Gastroesophageal sphincter (tissue), 4 donors: ENCODE data around the gene B4GALT5. TPM values are rescaled to one million over a fixed set of nuclear protein-coding genes. Genes with fewer than 3 reads are reported as not detected.
"Not testable (repeated sequence)": the region's sequence is repeated elsewhere in the genome, so short reads cannot be mapped to it uniquely, and the experiment has no call there.

Experiments
- ATAC-seq: fragments of 150-250 bp; one replicate; pipeline ENCODE4 v1.9.1; 2016; ENCODE audit warnings: mild to moderate bottlenecking, moderate library complexity
- H3K27ac ChIP-seq, 4 donors: fragments of 200-600 bp; sonication (generic) in 3 of 4; 1 replicate in 3 of 4; 2 replicates in 1 of 4; pipeline ENCODE4 v1.5.1; 2016 to 2019
- H3K27me3 ChIP-seq: fragments of 200-600 bp; sonication (generic); one replicate; pipeline ENCODE4 v1.5.1; 2019
- H3K36me3 ChIP-seq, 2 donors: fragments of 200-600 bp; sonication (generic); one replicate each; pipeline ENCODE4 v1.5.1; 2019; ENCODE audit warnings: control low read depth in 1 of 2
- H3K4me1 ChIP-seq, 3 donors: fragments of 200-600 bp; sonication (generic); 1 replicate in 2 of 3; 2 replicates in 1 of 3; pipeline ENCODE4 v1.5.1; 2016 to 2019; ENCODE audit warnings: control low read depth in 2 of 3
- H3K4me3 ChIP-seq, 2 donors: fragments of 200-600 bp; sonication (generic); one replicate each; pipeline ENCODE4 v1.5.1; 2019; ENCODE audit warnings: mild to moderate bottlenecking in 1 of 2, moderate library complexity in 1 of 2
- H3K9me3 ChIP-seq, 3 donors: fragments of 200-600 bp; sonication (generic); one replicate each; pipeline ENCODE4 v1.5.1; 2017 to 2019; ENCODE audit warnings: control low read depth in 2 of 3
- EP300 ChIP-seq: sonication (generic); formaldehyde crosslinking; IDR thresholded peaks from one replicate; pipeline ENCODE4 v1.6.1; 2017; ENCODE audit warnings: antibody characterized with exemption, mild to moderate bottlenecking
- POLR2A ChIP-seq, 2 donors: fragments of 450-650 bp; IDR thresholded peaks; one replicate each; pipeline ENCODE4 v1.6.1; 2017; ENCODE audit warnings: antibody characterized with exemption in 2 of 2, mild to moderate bottlenecking in 2 of 2, moderate library complexity in 1 of 2
- POLR2AphosphoS5 ChIP-seq: sonication (generic); formaldehyde crosslinking; IDR thresholded peaks from one replicate; pipeline ENCODE4 v1.6.1; 2017; ENCODE audit warnings: antibody characterized with exemption
- WGBS, 2 donors: methylation state at CpG; one replicate each; pipeline ENCODE4 v1.1.5; 2018; ENCODE audit warnings: low coverage in 1 of 2; 5-methylcytosine and 5-hydroxymethylcytosine counted together
- total RNA-seq, 4 donors: library from RNA; depleted of rRNA; stranded (reverse); fragments of >200 nt; gene quantifications; one replicate each; pipeline ENCODE4 v1.1.0, GENCODE V29; 2016
- TF ChIP-seq, protein P1 (sequence below), 4 experiments: fragments of 200-600 bp in 2 of 4; fragments of 450-650 bp in 2 of 4; sonication (generic) in 1 of 4; IDR thresholded peaks; one replicate each; pipeline ENCODE4 v1.5.1; 2017 to 2019; ENCODE audit warnings: antibody characterized with exemption in 4 of 4, mild to moderate bottlenecking in 2 of 4, moderate library complexity in 2 of 4

Gene B4GALT5
- total RNA-seq, 4 donors from 2014 or later: 20.2 to 35.6 (median 28.8) TPM

DNA sequence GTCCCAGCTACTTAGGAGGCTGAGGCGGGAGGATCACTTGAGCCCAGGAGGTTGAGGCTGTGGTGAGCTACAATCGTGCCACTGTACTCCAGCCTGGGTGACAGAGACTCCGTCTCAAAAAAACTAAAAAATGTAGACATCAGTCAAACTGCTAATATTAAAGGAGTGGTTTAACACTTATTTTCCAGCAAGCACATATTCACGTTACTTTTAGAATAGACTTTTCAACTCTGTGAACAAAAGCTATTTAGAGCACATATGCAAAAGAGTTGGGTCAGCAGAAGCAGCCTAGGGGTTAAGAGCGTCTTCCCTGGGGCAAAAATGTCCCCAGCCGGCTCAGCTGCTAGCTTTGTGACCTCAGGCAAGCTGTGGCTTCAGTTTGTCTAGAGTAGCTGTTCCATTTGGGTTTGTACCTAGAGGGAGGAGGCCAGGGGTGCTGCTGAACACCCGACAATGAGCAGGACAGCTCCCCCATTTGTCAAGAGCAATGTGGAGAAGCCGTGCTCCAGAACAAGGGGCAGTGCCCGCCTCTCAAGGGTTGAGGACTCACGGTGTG lies 83.2 kb downstream of the B4GALT5 start:
- WGBS, 2 donors: 68 to 72% methylated on average over 6 of the region's 10 CpGs
- TF ChIP-seq POLR2A (IDR thresholded peaks at IDR 0.05) (no peak), POLR2AphosphoS5 (no peak), EP300 (no peak)
- TF ChIP-seq, protein P1, sequence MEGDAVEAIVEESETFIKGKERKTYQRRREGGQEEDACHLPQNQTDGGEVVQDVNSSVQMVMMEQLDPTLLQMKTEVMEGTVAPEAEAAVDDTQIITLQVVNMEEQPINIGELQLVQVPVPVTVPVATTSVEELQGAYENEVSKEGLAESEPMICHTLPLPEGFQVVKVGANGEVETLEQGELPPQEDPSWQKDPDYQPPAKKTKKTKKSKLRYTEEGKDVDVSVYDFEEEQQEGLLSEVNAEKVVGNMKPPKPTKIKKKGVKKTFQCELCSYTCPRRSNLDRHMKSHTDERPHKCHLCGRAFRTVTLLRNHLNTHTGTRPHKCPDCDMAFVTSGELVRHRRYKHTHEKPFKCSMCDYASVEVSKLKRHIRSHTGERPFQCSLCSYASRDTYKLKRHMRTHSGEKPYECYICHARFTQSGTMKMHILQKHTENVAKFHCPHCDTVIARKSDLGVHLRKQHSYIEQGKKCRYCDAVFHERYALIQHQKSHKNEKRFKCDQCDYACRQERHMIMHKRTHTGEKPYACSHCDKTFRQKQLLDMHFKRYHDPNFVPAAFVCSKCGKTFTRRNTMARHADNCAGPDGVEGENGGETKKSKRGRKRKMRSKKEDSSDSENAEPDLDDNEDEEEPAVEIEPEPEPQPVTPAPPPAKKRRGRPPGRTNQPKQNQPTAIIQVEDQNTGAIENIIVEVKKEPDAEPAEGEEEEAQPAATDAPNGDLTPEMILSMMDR (IDR thresholded peaks at IDR 0.05): no peak
- Histone ChIP-seq H3K9me3 (peaks cover 0 to 5% (median 0%) of the 10 kb centered on the region in 3 donors), H3K4me1 (peaks cover 0 to 15% (median 3%) of the 10 kb centered on the region in 3 donors), H3K27ac (peak overlapping the region in 2 of 4 donors; percentile 2 to 18), H3K4me3 (no peak overlapping the region), H3K27me3 (no peaks in the 10 kb centered on the region), H3K36me3 (peaks cover 0 to 18% of the 10 kb centered on the region in 2 donors)
- no peak for ATAC-seq

DNA sequence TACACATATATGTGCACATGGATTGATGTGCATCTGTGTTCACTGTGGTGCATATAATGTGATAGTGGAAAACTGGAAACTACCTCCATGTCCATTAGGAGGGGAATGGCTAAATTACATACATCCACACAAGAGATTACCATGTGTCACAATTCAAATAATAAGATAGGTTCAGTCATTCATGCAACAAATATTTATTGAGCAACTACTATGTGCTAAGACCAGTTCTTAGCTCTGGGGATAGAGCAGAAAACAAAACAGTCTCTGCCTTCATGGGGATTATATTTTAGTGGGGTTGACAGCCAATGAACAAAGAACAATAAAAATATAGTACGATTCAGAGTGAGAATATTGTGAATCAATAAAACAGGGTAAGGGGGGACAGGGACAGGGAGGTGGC lies 84.1 kb downstream of the B4GALT5 start:
- Histone ChIP-seq H3K9me3 (peaks cover 0 to 5% (median 0%) of the 10 kb centered on the region in 3 donors), H3K27ac (no peak overlapping the region), H3K4me3 (no peak overlapping the region), H3K36me3 (peaks cover 0 to 10% of the 10 kb centered on the region in 2 donors), H3K27me3 (no peaks in the 10 kb centered on the region), H3K4me1 (peaks cover 0 to 15% (median 3%) of the 10 kb centered on the region in 3 donors)
- ATAC-seq: no peak
- TF ChIP-seq POLR2AphosphoS5 (no peak), POLR2A (IDR thresholded peaks at IDR 0.05) (no peak), EP300 (no peak)
- TF ChIP-seq, protein P1 (IDR thresholded peaks at IDR 0.05): no peak
- 86 to 100% methylated on average over 1 of the region's 1 CpG for WGBS, 2 donors

DNA sequence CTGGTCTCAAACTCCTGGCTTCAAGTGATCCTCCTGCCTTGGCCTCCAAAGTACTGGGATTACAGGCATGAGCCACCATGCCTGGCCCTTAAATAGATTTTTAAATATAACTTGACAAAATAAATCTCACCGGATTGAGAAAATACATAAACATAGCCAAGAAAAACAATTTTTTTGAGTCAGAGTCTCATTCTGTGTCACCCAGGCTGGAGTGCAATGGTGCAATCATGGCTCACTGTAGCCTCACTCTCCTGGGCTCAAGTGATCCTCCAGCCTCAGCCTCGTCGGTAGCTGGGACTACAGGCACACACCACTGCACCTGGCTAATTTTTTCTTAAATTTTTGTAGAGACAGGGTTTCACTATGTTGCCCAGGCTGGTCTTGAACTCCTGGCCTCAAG lies 85.4 kb downstream of the B4GALT5 start:
- peaks cover 0 to 15% (median 3%) of the 10 kb centered on the region in 3 donors for H3K4me1 ChIP-seq
- not testable (repeated sequence) for H3K4me3 ChIP-seq, H3K27ac ChIP-seq, H3K36me3 ChIP-seq, H3K27me3 ChIP-seq, H3K9me3 ChIP-seq, ATAC-seq
- WGBS, 2 donors: 60 to 72% methylated on average over 3 of the region's 3 CpGs

DNA sequence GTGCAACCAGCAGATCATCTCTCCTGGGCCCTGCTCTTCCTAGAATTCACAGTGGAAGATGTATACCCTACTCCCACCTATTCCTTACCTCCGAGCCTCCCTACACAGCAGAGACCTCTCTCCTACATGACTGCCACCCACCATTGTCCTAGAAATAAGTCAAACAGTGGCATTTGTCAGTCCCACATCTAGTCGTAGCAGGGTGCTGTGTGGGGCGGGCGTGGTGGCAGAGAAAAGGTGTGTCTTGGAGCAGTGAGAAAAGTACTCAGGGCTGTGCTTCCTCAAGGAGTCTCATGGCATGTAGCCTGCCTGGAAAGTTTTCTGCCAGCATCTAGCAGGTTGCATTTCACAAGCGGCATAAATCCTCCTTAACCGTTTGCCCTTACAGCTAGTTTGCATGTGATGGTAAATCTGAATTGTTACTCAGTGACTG lies 86.3 kb downstream of the B4GALT5 start:
- Histone ChIP-seq H3K36me3 (no peaks in the 10 kb centered on the region), H3K4me1 (peaks cover 0 to 15% (median 3%) of the 10 kb centered on the region in 3 donors), H3K4me3 (no peak overlapping the region), H3K27me3 (no peaks in the 10 kb centered on the region), H3K27ac (no peak overlapping the region), H3K9me3 (peaks cover 0 to 9% (median 0%) of the 10 kb centered on the region in 3 donors)
- 66 to 96% methylated on average over 4 of the region's 6 CpGs for WGBS, 2 donors
- ATAC-seq: no peak
- TF ChIP-seq POLR2A (IDR thresholded peaks at IDR 0.05) (no peak), EP300 (no peak), POLR2AphosphoS5 (no peak)
- TF ChIP-seq, protein P1 (IDR thresholded peaks at IDR 0.05): no peak

DNA sequence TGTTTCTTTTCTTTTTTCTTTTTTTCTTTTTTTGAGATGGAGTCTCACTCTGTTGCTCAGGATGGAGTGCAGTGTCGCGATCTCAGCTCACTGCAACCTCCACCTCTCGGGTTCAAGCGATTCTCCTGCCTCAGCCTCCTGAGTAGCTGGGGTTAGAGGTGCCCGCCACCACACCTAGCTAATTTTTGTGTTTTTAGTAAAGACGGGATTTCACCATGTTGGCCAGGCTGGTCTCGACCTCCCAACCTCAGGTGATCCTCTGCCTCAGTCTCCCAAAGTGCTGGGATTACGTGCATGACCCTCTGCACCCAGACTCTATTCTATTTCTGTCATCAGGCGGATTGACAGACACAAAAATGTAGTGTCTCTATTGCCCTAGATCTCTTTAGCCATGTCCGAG lies 88.7 kb downstream of the B4GALT5 start:
- peaks cover 0 to 24% (median 0%) of the 10 kb centered on the region in 3 donors for H3K9me3 ChIP-seq
- ATAC-seq, H3K27ac ChIP-seq, H3K36me3 ChIP-seq, H3K27me3 ChIP-seq, H3K4me1 ChIP-seq, H3K4me3 ChIP-seq: not testable (repeated sequence)
- 90 to 93% methylated on average over 8 to 9 of the region's 10 CpGs for WGBS, 2 donors

DNA sequence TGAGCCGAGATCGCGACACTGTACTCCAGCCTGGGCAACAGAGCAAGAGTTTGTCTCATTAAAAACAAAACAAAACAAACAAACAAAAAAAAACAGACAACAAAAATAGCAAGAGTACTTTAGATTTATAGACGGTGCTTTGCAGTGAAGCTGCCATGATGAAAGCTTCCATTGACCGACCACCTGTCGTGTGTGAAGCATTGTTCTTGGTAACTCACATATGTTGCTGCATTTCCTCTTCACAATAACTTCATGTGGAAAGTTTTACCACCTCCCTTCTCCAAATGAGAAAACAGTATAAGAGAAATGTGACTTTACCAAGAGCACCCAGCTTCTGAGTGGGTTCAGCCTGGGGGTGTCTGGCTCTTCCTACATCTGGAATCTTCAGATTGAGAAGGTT lies 89.4 kb downstream of the B4GALT5 start:
- peaks cover 0 to 24% (median 0%) of the 10 kb centered on the region in 3 donors for H3K9me3 ChIP-seq
- H3K27me3 ChIP-seq: no peaks in the 10 kb centered on the region
- no peaks in the 10 kb centered on the region for H3K36me3 ChIP-seq
- no peak for ATAC-seq
- no peak overlapping the region for H3K4me3 ChIP-seq
- H3K27ac ChIP-seq: no peak overlapping the region
- WGBS, 2 donors: 81 to 90% methylated on average over 3 of the region's 6 CpGs
- TF ChIP-seq EP300 (no peak), POLR2AphosphoS5 (no peak), POLR2A (IDR thresholded peaks at IDR 0.05) (no peak)
- TF ChIP-seq, protein P1 (IDR thresholded peaks at IDR 0.05): no peak
- no peaks in the 10 kb centered on the region for H3K4me1 ChIP-seq
